ENCODE measurements around the gene ARV1. TPM values are rescaled to one million over a fixed set of nuclear protein-coding genes. Genes with fewer than 3 reads are reported as not detected.
"Not testable (repeated sequence)": the region's sequence is repeated elsewhere in the genome, so short reads cannot be mapped to it uniquely, and the experiment has no call there.

Gene ARV1
- total RNA-seq, 1 donor from 2014 or later: 14.3 TPM

DNA sequence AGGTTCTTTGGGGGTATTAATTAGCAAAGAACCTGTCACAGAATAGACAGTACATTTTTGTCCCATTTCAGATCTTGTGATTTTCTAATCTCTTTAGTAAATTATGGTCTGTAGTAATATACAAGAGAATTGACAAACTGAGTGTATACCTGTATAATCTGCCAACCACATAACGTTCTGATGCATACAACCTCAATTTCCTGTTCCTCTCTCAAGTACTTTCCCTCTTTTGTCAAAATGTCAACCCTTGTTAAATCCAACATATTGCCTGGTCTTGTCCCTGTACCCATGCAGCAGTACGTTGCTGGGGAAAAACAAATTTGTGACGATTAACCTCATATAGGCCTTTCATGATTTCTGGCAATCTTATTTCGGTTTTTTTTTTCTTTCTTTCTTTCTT lies 1.1 kb downstream of the ARV1 start:
- H3K4me3 Mint-ChIP-seq: no peak overlapping the region
- H3K9me3 Mint-ChIP-seq: no peaks in the 10 kb centered on the region

DNA sequence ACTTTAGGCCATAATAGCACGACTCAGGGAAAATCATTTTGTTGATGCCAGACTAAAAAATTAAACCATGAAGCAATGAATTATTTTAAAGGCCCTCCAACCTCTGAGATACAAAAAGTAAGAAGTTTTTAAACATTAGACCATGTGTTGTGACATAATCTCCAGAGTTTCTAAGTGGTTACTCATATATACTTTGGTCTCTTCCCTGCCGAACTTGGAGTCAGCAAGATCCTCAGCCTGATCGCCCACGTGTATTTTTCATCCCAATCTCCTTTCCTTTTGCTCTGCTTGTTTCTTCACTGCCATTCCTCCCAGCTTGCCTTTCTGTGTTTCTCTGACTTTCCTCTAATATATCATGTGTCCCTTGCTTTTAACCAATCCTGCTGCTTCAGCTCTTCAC lies 3.8 kb downstream of the ARV1 start:
- no peaks in the 10 kb centered on the region for H3K27me3 Mint-ChIP-seq (ENCODE audit: insufficient read depth)
- peaks cover under 1% of the 10 kb centered on the region for H3K4me1 Mint-ChIP-seq (ENCODE audit: low read depth)
- no peak overlapping the region for H3K27ac Mint-ChIP-seq
- no peaks in the 10 kb centered on the region for H3K9me3 Mint-ChIP-seq
- no peak for DNase-seq (ENCODE audit: low spot score)
- intact Hi-C loops (cut with micrococcal nuclease): no loop called here
- peaks cover 4% of the 10 kb centered on the region for H3K36me3 Mint-ChIP-seq (ENCODE audit: low read depth)
- no peak overlapping the region for H3K4me3 Mint-ChIP-seq

More for the DNA sequence above, 1.1 kb downstream of the ARV1 start:
- Mint-ChIP-seq H3K4me1 (ENCODE audit: low read depth) (peaks cover 22% of the 10 kb centered on the region), H3K36me3 (ENCODE audit: low read depth) (peaks cover 18% of the 10 kb centered on the region), H3K27ac (peak overlapping the region; percentile 64), H3K27me3 (ENCODE audit: insufficient read depth) (no peaks in the 10 kb centered on the region)
- intact Hi-C loops (cut with micrococcal nuclease): loop anchor here (1.0 to 5.0 kb wide), 9 partner anchors 59 to 1353 kb away; partner anchors contain the start of genes C1orf198, COG2, SPRTN and TAF5L
- DNase-seq (ENCODE audit: low spot score): no peak

DNA sequence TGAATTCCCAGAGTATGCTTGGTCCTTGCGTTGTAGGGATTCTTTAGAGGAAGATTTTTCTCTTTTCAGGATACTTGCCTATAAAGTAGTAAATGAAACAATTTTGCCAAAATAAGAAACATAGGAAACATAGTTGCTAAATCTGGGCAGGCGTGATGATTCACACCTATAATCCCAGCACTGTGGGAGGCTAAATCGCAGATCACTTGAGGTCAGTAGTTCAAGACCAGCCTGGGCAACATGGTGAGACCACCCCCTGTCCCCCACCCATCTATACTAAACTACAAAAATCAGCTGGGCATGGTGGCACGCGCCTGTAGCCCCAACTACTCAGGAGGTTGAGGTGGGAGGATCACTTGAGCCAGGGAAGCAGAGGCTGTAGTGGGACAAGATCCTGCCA lies 4.9 kb downstream of the ARV1 start:
- Mint-ChIP-seq H3K27ac (no peak overlapping the region), H3K4me1 (ENCODE audit: low read depth) (no peaks in the 10 kb centered on the region), H3K9me3 (no peaks in the 10 kb centered on the region), H3K4me3 (no peak overlapping the region), H3K36me3 (ENCODE audit: low read depth) (peaks cover 5% of the 10 kb centered on the region), H3K27me3 (ENCODE audit: insufficient read depth) (no peaks in the 10 kb centered on the region)
- DNase-seq (ENCODE audit: low spot score): no peak
- intact Hi-C loops (cut with micrococcal nuclease): no loop called here

DNA sequence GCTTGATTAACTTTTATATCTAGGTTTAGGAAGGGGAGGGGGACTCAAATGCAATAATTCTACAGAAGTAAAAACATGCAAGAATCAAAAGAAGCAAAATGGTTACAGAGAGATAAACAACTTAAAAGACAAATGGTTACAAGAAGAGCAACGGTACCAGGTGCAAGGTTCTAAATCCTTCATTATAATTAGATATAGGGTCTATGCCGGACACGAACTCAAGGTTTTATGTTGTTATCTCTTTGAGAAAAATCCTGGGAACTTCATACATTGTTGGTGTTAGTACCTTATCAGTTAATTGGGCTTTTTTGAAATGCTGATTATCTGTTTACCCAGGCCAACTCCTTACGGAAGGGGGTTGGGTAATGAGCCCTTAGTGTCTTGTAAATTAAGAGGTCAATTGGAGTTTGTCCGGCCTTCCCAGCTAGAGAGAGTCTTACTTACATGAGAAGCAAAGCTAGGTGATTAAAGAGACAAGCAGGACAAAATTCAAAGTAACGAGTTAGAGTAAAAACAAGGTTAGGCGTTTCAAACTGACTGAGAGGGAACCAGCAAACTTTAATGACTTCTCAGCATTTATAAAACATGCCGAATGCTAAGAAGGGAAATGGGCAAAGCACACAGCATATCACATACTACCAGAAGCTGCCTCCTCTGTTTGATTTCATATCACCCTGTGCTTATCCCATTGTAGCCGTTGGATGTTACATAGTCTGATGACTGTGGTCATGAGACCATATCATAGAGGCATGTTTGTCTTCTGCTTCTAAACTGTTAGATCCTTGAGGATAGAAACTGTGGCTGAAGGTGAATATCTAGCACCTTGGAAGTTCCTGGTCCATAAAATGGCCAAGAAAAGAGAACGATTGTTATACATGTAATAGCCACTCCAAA lies 6.0 kb downstream of the ARV1 start:
- H3K4me1 Mint-ChIP-seq (ENCODE audit: low read depth); H3K27ac Mint-ChIP-seq; H3K36me3 Mint-ChIP-seq (ENCODE audit: low read depth); DNase-seq (ENCODE audit: low spot score); H3K4me3 Mint-ChIP-seq; H3K27me3 Mint-ChIP-seq (ENCODE audit: insufficient read depth); H3K9me3 Mint-ChIP-seq; intact Hi-C loops (cut with micrococcal nuclease): not testable (repeated sequence)

DNA sequence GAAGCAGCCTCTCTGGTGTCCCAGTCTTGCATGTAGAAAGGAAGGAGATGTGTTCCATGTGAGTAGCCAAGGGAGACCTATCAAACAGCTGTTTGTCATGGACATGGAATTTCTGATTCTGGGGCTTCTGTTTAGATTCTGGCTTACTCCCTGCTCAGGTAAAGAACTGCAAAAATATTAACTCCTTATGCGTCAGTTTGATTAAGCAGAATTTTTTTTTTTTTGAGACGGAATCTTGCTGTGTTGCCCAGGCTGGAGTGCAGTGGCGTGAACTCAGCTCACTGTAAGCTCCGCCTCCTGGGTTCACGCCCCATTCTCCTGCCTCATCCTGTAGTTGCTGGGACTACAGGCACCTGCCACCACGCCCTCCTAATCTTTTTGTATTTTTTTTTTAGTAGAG lies 6.8 kb downstream of the ARV1 start:
- H3K9me3 Mint-ChIP-seq: no peaks in the 10 kb centered on the region
- H3K4me1 Mint-ChIP-seq (ENCODE audit: low read depth): no peaks in the 10 kb centered on the region
- H3K27me3 Mint-ChIP-seq (ENCODE audit: insufficient read depth): no peaks in the 10 kb centered on the region
- intact Hi-C loops (cut with micrococcal nuclease): no loop called here
- H3K27ac Mint-ChIP-seq: no peak overlapping the region
- H3K36me3 Mint-ChIP-seq (ENCODE audit: low read depth): peaks cover 2% of the 10 kb centered on the region
- no peak for DNase-seq (ENCODE audit: low spot score)
- H3K4me3 Mint-ChIP-seq: no peak overlapping the region

DNA sequence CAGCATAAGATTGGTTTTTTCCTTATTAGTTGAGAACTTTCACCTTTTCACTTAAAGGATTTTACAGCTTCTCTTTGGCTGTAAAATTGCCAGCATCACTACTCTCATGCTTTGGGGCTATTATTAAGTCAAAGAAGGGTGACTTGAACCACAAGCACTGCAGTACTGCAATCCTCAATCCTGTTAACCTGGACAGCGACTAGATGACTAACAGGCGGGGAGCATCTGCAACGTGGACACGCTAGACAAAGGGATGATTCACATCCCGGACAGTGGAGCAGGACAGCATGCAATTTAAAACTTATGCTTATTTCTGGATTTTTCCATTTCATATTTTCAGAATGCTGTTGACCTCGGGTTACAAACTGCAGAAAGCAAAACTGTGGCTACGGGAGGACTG lies 8.1 kb downstream of the ARV1 start:
- Mint-ChIP-seq H3K4me3 (no peak overlapping the region), H3K9me3 (no peaks in the 10 kb centered on the region), H3K27ac (no peak overlapping the region), H3K36me3 (ENCODE audit: low read depth) (peaks cover 8% of the 10 kb centered on the region), H3K4me1 (ENCODE audit: low read depth) (no peaks in the 10 kb centered on the region), H3K27me3 (ENCODE audit: insufficient read depth) (no peaks in the 10 kb centered on the region)
- DNase-seq (ENCODE audit: low spot score): no peak
- intact Hi-C loops (cut with micrococcal nuclease): no loop called here

DNA sequence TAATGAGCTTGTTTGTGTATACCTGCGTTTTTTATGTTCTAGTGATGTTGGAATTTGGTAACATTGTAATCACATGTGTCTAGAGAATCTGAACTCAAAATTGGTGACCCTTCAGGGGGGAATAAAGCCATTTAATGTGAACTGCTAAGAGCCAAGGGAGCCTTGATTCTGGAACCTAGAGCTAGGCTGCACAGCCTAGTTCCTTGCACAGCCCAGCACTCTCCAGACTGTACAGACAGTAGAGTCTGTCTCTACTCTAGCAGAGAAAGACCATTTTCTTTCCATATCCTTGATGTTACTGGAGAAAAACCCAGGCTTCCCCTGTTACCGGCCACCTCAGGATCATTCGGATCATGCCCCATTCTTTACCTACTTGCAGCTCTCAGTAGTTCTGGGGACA lies 8.6 kb downstream of the ARV1 start:
- Mint-ChIP-seq H3K4me3 (no peak overlapping the region), H3K27ac (no peak overlapping the region), H3K4me1 (ENCODE audit: low read depth) (no peaks in the 10 kb centered on the region), H3K9me3 (no peaks in the 10 kb centered on the region), H3K27me3 (ENCODE audit: insufficient read depth) (no peaks in the 10 kb centered on the region), H3K36me3 (ENCODE audit: low read depth) (peaks cover 12% of the 10 kb centered on the region)
- DNase-seq (ENCODE audit: low spot score): no peak
- intact Hi-C loops (cut with micrococcal nuclease): no loop called here

- DNase-seq (ENCODE audit: low spot score): no peak
- Mint-ChIP-seq H3K9me3 (no peaks in the 10 kb centered on the region), H3K36me3 (ENCODE audit: low read depth) (peaks cover 22% of the 10 kb centered on the region), H3K27me3 (ENCODE audit: insufficient read depth) (no peaks in the 10 kb centered on the region), H3K4me3 (no peak overlapping the region), H3K27ac (no peak overlapping the region), H3K4me1 (ENCODE audit: low read depth) (no peaks in the 10 kb centered on the region)
- intact Hi-C loops (cut with micrococcal nuclease): no loop called here
Observed at GRCh38 chr1:230992100-230992774, 13.3 kb downstream of the ARV1 start.

- Mint-ChIP-seq H3K27ac (no peak overlapping the region), H3K4me1 (ENCODE audit: low read depth) (no peaks in the 10 kb centered on the region), H3K4me3 (no peak overlapping the region), H3K9me3 (no peaks in the 10 kb centered on the region), H3K36me3 (ENCODE audit: low read depth) (peaks cover 33% of the 10 kb centered on the region), H3K27me3 (ENCODE audit: insufficient read depth) (no peaks in the 10 kb centered on the region)
- DNase-seq (ENCODE audit: low spot score): no peak
- intact Hi-C loops (cut with micrococcal nuclease): no loop called here
Observed at GRCh38 chr1:230994860-230995259, 16.0 kb downstream of the ARV1 start.

DNA sequence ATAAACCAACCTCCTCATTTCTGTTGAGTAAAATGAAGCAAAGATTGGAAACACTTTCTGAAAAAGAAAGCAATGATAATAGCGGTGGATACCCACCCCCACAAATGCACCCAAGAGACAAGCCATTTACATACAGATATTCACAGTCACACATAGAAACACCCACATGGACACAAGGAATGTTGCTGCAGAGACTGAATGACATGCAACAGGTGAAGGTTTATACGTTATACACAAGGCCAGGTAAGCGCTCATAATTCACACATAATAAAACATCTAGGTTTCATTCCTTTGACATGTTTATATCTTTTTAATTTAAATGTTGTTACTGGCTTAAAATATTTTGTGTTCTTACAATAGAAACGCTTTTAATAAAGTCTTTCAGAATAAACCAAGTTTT lies 21.3 kb downstream of the ARV1 start:
- peaks cover 25% of the 10 kb centered on the region for H3K9me3 Mint-ChIP-seq
- H3K27ac Mint-ChIP-seq: no peak overlapping the region
- H3K36me3 Mint-ChIP-seq (ENCODE audit: low read depth): peaks cover 29% of the 10 kb centered on the region
- no peak for DNase-seq (ENCODE audit: low spot score)
- no peak overlapping the region for H3K4me3 Mint-ChIP-seq
- no peaks in the 10 kb centered on the region for H3K4me1 Mint-ChIP-seq (ENCODE audit: low read depth)
- intact Hi-C loops (cut with micrococcal nuclease): no loop called here
- no peaks in the 10 kb centered on the region for H3K27me3 Mint-ChIP-seq (ENCODE audit: insufficient read depth)

DNA sequence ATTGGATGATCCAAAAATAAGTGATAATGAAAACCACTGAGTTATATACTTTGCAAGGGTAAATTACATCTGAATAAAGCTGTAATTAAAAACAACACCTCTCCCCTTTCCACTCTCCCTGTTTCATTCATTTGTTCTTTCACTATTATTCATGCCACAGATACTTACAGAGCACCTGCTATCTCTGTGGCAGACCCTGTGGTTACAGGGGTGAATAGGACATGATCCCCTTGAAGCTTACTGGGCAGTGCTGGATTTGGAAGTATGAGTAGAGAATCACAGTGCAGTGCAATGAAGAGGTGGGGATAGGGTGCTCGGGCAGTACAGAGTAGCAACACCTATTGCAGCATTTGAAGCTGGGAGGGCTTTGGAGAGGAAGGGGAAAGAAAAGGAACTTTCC lies 21.7 kb downstream of the ARV1 start:
- Mint-ChIP-seq H3K27ac (no peak overlapping the region), H3K9me3 (peaks cover 30% of the 10 kb centered on the region), H3K27me3 (ENCODE audit: insufficient read depth) (no peaks in the 10 kb centered on the region), H3K4me3 (no peak overlapping the region), H3K36me3 (ENCODE audit: low read depth) (peaks cover 32% of the 10 kb centered on the region), H3K4me1 (ENCODE audit: low read depth) (no peaks in the 10 kb centered on the region)
- DNase-seq (ENCODE audit: low spot score): no peak
- intact Hi-C loops (cut with micrococcal nuclease): no loop called here

DNA sequence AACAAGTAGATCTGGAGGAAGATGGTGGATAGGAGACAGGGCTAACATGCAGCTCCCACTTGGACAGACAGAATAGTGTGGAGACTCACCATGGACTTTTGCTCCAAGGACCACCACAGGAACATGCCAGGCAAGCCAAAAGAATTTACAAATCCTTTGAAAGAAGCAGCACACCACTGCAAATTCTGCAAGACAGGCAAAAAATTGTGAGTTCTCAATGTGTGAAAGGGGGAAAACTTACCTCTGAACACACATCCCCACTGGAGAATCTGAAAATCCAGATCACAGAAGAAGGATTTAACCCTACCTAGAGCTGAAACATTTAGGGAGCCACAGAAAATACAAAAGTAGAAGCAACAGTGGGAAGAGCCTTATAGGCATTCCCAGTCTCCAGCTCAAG lies 23.0 kb downstream of the ARV1 start:
- Mint-ChIP-seq H3K27ac (no peak overlapping the region), H3K9me3 (peaks cover 42% of the 10 kb centered on the region)

GRCh38 chr1:231007535-231007934 lies 28.6 kb downstream of the ARV1 start:
- DNase-seq (ENCODE audit: low spot score); intact Hi-C loops (cut with micrococcal nuclease); H3K4me3 Mint-ChIP-seq; H3K27me3 Mint-ChIP-seq (ENCODE audit: insufficient read depth); H3K27ac Mint-ChIP-seq; H3K4me1 Mint-ChIP-seq (ENCODE audit: low read depth); H3K36me3 Mint-ChIP-seq (ENCODE audit: low read depth): not testable (repeated sequence)
- H3K9me3 Mint-ChIP-seq: peaks cover 50% of the 10 kb centered on the region

More for the DNA sequence above, 23.0 kb downstream of the ARV1 start:
- no peaks in the 10 kb centered on the region for H3K4me1 Mint-ChIP-seq (ENCODE audit: low read depth)
- intact Hi-C loops (cut with micrococcal nuclease): no loop called here
- H3K27me3 Mint-ChIP-seq (ENCODE audit: insufficient read depth): peaks cover 2% of the 10 kb centered on the region
- H3K4me3 Mint-ChIP-seq: no peak overlapping the region
- peaks cover 25% of the 10 kb centered on the region for H3K36me3 Mint-ChIP-seq (ENCODE audit: low read depth)
- no peak for DNase-seq (ENCODE audit: low spot score)

Measured in activated T-helper 1 cell treated with anti-CD3 and anti-CD28 coated beads, Interleukin-12 subunit alpha, Interleukin-12 subunit beta, Interleukin-2, Interleukin-4 antibody, amounts not matched to agents 30 ng/mL and 10 ng/mL and 1 ng/mL, durations not matched to agents 14 hours and 24 hours and 36 hours (primary cell).